Esophagus squamous epithelium (tissue), 4 donors: Measurements from ENCODE around the gene MN1.

Source experiments
- POLR2A ChIP-seq, 4 donors: fragments of 450-650 bp; IDR thresholded peaks; one replicate each; pipeline ENCODE4 v1.6.1; 2017; ENCODE audit warnings: antibody characterized with exemption in 4 of 4, mild to moderate bottlenecking in 4 of 4, moderate library complexity in 3 of 4
- TF ChIP-seq, protein P1 (sequence below), 6 experiments: fragments of 450-650 bp in 4 of 6; fragments of 200-600 bp in 2 of 6; sonication (generic) in 2 of 6; IDR thresholded peaks; one replicate each; pipeline ENCODE4 v1.5.1; 2016 to 2019; ENCODE audit warnings: antibody characterized with exemption in 6 of 6, mild to moderate bottlenecking in 4 of 6, moderate library complexity in 4 of 6

- TF ChIP-seq, protein P1, sequence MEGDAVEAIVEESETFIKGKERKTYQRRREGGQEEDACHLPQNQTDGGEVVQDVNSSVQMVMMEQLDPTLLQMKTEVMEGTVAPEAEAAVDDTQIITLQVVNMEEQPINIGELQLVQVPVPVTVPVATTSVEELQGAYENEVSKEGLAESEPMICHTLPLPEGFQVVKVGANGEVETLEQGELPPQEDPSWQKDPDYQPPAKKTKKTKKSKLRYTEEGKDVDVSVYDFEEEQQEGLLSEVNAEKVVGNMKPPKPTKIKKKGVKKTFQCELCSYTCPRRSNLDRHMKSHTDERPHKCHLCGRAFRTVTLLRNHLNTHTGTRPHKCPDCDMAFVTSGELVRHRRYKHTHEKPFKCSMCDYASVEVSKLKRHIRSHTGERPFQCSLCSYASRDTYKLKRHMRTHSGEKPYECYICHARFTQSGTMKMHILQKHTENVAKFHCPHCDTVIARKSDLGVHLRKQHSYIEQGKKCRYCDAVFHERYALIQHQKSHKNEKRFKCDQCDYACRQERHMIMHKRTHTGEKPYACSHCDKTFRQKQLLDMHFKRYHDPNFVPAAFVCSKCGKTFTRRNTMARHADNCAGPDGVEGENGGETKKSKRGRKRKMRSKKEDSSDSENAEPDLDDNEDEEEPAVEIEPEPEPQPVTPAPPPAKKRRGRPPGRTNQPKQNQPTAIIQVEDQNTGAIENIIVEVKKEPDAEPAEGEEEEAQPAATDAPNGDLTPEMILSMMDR (IDR thresholded peaks at IDR 0.05): no peak
- no peak for TF ChIP-seq POLR2A (IDR thresholded peaks at IDR 0.05)
Observed at GRCh38 chr22:27799015-27799826, 2.3 kb downstream of the MN1 start.
